SK-N-MC (cell line): Measurements from ENCODE around the gene FTCD.

Experiments used
- EZH2 ChIP-seq: fragments of 200-600 bp; sonication (generic); IDR thresholded peaks from one replicate; pipeline ENCODE4 v1.6.1; 2017; ENCODE audit warnings: antibody characterized with exemption
- FOXP2 ChIP-seq: optimal IDR thresholded peaks from 2 replicates; pipeline ENCODE3; 2011; ENCODE audit warnings: mild to moderate bottlenecking, moderate library complexity; ENCODE audit not compliant: insufficient read depth; ENCODE audit errors: extremely low read length, control extremely low read depth
- POLR2AphosphoS5 ChIP-seq: IDR thresholded peaks from 2 replicates; pipeline ENCODE4 v1.6.1; 2012; ENCODE audit warnings: mild to moderate bottlenecking, low read depth, low read length, borderline replicate concordance

DNA sequence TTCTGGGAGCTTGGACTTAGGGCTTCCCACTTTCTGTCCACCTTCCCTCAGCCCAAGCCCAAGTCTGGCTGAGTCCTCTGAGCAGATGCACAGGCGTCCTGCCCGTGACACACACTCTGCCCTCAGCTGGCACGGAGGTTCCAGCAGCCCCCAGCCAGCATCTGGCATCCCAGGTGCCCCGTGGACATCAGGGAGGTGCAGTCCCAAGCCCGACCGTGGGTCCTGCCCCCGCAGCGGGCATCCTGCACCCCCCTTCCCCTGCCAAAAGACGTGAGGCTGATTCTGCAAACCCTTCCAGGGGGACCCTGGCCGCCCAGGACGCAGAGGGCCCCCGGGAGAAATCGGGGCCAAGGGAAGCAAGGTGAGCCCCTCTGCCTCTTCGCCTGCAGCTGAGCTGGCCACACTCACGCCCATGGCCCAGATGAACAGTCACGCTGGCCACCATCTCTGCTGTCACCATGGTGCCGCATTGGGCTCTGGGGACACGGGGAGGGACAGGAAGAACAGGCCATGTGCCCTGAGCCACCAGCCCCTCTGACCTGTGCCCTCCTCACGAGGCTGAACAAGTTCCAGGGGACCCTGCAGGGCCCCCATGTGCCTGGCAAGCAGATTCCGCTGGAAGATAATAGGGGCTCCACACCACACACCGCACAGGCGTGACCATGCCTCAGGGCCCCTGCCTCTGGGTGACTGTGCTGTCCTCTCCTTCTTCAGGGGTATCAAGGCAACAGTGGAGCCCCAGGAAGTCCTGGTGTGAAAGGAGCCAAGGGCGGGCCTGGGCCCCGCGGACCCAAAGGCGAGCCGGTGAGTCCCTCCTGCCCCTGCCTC lies 36.8 kb downstream of the FTCD start:
- TF ChIP-seq EZH2 (no peak), POLR2AphosphoS5 (no peak), FOXP2 (no peak)
